Adrenal gland (tissue), 5 donors: ENCODE data around the gene EML6.

Source experiments
- POLR2A ChIP-seq, 2 donors: fragments of 450-650 bp; IDR thresholded peaks; one replicate each; pipeline ENCODE4 v1.6.1; 2017; ENCODE audit warnings: antibody characterized with exemption in 2 of 2, mild to moderate bottlenecking in 2 of 2, moderate library complexity in 1 of 2
- TF ChIP-seq, protein P1 (sequence below), 6 experiments: fragments of 450-650 bp in 4 of 6; fragments of 200-600 bp in 2 of 6; sonication (generic) in 1 of 6; IDR thresholded peaks; 1 replicate in 5 of 6; 2 replicates in 1 of 6; pipeline versions ENCODE4 v1.5.1 to v1.8.0; 2016 to 2021; ENCODE audit warnings: antibody characterized with exemption in 6 of 6, mild to moderate bottlenecking in 2 of 6, moderate library complexity in 1 of 6
- donor health status: DM: no; HTN: no; CAD: no.

DNA sequence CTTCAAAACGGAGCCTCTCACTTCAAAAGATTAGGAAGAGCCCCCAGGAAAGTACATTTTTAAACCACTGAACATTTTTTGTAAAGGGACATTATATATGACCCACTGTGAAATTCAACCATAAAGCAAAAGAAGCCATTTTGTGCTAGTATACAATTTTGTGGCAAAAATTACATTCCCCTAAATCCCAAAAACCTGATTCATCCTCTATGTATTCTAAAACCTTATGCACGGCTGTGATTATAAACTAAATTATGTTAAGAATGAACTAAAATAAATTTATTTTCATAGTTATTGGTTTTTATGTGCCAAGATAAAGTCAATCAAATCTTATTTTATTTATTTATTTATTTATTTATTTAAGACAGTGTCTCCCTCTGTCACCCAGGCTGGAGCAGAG is 278.3 kb downstream of the EML6 start:
- TF ChIP-seq, protein P1, sequence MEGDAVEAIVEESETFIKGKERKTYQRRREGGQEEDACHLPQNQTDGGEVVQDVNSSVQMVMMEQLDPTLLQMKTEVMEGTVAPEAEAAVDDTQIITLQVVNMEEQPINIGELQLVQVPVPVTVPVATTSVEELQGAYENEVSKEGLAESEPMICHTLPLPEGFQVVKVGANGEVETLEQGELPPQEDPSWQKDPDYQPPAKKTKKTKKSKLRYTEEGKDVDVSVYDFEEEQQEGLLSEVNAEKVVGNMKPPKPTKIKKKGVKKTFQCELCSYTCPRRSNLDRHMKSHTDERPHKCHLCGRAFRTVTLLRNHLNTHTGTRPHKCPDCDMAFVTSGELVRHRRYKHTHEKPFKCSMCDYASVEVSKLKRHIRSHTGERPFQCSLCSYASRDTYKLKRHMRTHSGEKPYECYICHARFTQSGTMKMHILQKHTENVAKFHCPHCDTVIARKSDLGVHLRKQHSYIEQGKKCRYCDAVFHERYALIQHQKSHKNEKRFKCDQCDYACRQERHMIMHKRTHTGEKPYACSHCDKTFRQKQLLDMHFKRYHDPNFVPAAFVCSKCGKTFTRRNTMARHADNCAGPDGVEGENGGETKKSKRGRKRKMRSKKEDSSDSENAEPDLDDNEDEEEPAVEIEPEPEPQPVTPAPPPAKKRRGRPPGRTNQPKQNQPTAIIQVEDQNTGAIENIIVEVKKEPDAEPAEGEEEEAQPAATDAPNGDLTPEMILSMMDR (IDR thresholded peaks at IDR 0.05) = no peak
- no peak for TF ChIP-seq POLR2A (IDR thresholded peaks at IDR 0.05)
